Anterior cingulate cortex (tissue), 58 donors: ENCODE measurements around the gene CCM2L.

ENCODE experiments used
- DNase-seq, 58 donors: peaks; one replicate each; lab custom pipeline; 2025; lab: John Stamatoyannopoulos, UW

Gene CCM2L

DNA sequence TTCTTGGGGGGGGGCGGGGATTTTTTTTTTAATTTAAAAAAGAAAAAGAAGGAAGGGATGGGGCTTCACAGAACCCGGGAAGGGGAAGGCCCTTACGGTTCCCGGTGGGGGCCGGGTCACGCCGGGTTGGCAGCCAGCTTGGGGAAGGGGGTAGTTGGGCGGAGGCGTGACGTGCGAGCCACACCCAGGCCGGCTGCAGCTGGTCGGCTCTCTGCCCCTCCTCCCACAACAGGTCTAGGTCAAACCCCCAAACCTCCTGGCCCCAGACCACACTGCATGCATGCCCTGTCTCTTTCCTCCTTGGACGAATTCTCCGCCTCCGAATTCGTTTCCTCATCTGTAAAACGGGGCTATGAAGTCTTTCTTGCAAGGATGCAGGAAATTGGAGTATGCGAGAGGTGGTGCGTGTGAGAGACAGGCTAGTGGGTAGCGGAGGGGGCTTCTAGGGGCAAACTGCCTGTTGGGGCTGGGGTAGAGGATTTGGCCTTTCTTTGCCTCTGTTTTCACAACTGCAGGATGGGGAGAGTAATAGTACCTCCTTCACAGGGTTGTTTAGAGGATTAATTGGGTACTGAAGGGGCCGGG, 42.6 kb downstream of the CCM2L start:
- peak in 3 of 58 donors; percentile 8 to 24 (median 24) for DNase-seq

DNA sequence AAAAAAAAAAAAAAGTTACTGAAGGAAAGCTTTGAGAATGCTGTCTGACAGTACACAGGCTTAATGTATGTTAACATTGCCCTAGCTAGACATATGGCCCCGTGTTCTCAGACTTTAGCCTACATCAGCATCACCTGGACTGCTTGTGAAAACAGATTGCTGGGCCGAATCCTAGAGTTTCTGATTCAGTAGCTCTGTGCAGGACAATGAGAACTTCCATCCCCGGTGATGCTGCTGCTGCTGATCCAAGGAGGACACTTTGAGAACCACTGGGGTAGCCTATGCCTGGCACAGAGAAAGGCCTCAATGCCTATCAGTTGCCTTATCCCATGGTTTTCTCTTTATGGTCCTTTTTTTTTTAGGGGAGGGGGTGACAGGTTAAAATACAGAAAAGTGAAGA, 43.4 kb downstream of the CCM2L start:
- no peak for DNase-seq

DNA sequence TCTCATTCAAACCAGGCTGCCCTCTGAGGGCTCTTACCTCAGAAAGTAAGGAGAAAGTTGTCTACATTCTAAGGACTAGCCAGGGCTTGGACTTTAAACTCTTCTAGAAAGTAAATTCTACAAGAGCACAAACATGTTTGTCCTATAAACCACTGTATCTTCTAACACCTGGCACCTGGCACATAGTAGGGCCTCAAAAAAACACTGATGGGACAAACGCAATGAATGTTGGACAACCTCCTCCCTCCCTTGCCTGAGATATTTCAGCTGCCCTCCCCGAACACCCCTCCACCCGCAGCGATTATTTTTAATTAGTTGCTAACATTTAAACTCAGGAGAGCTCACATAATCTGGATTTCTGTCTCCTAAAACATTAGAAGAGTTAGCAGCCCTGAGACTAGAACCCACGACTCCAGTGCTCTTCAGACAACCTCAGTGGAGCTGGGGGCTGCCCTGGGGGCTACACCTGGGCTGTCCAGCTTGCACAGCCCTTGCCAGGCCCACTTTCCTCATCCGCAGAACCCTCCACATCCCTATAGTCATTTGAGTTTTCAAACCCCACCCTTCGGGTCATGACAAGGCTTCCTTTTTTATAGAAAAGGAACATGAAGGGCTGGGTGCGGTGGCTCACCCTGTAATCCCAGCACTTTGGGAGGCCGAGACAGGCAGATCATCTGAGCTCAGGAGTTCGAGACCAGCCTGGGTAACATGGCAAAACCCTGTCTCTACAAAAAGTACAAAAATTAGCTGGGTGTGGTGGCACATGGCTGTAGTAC, 46.7 kb downstream of the CCM2L start:
- DNase-seq, result no peak

DNA sequence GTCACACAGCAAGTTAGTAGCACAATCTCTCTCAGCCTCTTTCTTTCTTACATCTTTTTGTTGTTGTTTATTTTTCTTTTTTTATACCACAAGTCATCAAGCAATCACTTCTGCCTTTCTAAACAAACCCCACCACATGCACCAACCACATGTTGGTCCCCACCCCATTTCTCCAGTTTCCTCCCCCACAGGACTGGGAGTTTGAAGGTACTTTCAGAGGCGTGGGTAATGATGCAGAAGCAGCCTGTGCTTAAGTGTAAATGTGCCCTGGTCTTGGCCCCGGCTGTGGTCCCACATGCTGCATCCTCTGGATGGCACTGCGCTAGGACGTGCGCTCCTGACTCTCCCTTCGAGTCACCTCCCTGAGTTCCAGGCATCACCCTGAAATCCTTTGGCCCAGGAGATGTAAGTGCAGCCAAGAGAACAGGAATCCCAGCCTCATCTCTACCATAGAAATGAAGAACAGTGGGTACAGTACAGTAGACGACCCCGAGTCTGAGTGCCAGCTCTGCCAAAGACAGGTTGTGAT, 47.5 kb downstream of the CCM2L start:
- no peak for DNase-seq

DNA sequence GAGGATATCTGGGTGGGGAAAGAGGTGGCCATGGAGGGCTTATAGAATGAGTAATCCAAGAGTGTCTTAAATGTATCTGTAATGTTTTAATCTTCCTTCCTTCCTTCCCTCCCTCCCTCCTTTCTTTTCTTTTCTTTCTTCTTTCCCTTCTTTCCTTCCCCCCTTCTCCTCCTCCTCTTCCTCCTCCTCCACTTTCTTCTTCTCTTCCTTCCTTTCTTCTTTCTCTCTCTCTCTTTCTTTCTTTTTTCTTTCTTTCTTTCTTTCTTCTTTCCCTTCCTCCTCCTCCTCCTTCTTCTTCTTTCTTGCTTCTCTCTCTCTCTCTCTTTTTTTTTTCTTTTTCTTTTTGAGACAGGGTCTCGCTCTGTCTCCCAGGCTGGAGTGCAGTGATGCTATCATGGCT, 49.0 kb downstream of the CCM2L start:
- DNase-seq, result no peak

DNA sequence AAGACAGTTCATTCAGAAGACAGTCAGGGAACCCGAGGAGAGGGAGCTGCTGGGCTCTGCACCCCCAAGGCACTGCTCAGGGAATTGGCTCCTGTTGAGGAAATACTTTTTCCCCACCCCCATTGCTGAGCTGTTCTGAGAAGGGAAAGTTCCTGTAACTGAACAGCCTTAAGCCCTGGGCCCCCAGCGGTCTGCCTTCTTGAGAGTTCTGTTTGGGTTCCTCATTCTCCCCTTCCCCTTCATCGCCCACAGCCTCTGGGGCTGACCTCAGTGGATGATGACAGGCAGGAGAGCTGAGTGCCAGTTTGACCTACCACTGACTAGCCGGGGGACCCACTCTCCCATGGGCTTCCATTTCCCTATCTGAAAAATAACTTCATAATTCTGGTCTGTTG, 52.5 kb downstream of the CCM2L start:
- peak in 31 of 58 donors; percentile 4 to 56 (median 25) for DNase-seq

DNA sequence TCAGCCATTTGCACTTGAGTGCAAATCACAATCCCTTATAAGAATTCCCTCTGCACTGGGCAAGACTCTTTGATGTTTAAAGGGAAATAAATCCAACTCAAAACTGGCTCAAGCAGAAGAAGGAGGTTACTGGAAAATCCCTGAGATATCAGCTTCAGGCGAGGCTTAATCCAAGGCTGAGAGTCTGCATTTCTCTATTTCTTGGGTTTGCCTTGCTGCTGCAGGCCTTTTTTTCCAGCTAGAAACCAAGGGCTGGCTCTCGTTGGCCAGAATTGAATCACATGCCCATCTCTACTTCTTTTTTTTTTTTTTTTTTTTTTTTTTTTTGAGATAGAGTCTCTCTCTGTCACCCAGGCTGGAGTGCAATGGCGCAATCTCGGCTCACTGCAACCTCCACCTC, 53.5 kb downstream of the CCM2L start:
- no peak for DNase-seq

DNA sequence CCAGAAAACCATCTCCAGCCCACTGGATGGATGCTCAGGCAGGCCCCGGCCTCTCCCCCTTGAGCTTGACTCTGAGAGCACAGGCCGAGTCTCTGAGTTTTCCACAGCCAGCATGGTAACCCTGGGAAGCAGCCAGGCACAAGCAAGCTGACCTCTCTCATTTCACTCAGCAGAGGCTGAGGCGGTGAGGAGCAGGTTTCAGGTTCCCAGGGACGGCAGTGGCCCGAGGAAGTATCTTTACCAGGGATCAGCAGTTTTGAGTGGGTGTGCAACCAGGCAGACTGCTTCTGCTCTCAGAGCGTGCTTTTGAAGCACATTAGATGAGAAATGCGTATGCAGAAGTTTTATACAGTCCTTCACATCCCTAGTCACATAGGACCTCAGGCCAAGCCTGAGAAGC, 54.4 kb downstream of the CCM2L start:
- no peak for DNase-seq

DNA sequence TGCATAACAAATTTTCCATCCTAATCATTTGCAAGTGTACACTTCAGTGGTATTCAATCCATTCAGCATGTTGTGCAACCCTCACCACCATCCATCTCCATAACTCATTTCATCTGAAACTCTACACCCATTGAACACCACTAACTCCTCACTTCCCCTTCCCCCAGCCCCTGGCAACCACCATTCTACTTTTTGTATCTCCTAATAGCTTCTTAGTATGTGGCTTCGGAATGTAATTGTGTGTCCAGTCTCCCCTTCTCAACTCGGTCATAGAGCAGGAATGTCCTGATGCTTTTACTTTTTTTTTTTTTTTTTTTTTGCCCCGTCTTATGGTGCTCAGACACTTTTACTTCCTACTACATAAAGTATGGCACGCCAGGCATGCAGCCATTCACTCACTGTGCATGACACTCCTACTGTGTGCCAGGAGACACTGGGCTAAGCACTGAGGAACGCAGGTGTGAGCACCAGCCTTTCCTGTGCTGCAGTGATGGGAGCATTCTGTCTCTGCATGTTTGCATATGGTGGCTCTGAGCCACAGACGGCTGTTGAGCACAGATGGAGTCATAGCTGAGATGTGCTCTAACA, 57.1 kb downstream of the CCM2L start:
- DNase-seq, result no peak

DNA sequence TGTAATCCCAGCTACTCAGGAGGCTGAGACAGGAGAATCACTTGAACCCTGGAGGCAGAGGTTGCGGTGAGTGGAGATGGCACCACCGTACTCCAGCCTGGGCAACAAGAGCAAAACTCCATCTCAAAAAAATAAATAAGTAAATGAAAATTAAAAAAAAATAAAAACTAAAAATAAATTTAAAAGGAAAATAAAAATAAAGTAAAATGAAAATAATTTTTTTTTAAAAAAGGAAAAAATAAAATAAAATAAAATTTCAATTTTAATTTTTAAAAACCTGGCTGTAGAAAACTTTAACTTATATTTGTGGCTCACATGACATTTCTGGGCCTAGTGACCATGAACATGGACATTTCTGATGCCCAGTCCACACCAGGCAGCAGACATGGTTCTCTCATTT, 57.9 kb downstream of the CCM2L start:
- DNase-seq, result no peak

DNA sequence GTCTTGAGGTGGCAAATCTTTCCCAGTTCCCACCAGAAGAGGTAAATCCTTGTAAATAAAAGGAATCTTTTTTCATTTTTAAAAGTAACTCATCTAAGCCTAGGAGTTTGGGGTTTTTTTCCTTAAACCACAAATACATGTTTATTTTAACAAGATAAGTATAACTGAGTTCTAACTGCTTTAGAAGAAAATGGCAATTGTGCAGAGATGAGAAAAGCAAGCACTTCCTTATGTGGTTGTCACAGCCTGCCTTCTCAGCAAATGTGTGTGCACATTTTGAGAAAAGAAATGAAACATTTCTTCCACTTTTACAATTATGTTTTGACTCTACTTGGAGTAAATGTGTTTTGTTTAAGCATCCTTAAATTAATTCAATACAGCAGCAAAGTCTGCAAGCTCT, 59.5 kb downstream of the CCM2L start:
- no peak for DNase-seq

DNA sequence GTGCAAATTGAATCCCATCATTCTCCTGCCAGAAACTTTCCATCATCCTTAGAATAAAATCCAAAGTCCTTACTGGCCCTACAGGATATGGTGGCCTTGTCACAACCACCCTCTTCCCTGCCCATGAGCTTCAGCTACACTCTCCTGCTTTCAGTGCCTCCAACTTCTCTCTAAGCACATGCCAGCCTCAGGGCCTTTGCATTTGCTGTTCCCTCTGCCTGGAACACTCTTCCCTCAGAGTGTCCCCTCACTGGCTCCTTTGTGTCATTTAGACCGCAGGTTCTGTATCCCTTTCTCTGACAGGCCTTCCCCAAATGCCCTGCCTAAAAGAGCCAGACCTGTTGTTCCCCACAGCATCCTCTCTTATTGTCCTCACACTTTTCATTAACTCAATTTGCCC, 60.0 kb downstream of the CCM2L start:
- no peak for DNase-seq

DNA sequence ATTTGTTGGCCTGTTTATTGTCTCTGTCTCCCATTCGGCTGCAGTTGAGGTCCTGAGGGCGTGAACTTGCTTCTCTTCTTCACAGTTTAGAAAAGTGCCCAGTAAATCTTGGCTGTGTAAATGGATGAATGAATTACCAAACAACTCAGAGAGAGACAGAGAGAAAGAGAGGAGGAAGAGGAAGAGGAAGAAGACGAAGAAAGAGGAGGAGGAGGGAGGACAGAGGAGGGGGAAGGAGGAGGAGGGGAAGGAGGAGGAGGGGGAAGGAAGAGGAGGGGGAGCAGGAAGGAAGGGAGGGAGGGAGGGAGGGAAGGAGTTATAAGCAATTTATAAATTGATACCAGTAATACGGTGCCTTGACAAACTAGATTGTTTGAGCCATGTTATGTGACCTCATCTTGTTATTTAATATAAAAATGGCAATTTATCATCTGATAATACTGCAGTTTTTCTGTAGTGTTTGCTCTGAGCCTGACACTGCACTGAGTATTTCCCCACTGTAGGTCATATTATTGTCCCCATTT, 60.5 kb downstream of the CCM2L start:
- no peak for DNase-seq

DNA sequence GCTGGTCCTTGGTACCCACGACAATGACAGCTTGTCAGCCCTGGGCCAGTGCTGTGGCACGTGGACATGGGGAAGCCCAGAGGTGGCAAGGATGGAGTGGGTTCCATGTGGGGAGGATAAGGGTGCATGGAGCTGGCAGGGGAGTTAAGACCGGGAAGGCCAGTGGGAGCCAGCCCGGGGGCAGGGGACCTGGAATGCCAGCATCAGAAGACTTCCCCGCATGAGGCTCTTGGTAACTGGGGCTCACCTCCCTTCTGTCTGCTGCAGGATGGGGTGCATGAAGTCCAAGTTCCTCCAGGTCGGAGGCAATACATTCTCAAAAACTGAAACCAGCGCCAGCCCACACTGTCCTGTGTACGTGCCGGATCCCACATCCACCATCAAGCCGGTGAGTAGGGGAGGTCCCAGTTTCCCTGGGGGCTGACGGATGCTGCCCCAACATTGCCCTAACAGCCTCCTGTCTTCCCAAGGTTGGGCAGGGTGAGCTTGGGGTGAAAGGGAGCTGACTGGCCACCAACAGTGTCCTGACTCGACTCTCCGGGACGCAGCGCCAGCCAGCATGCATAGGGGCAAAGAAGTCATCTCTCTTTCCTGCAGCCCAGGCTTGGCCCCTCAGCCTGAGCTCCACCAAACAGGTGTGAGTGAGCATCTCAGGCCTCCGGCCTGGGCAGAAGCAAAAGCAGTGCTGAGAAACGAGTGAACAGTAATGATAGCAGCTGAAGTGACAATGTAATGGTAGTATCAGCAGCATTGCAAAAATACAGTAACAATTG, 61.3 kb downstream of the CCM2L start:
- no peak for DNase-seq

DNA sequence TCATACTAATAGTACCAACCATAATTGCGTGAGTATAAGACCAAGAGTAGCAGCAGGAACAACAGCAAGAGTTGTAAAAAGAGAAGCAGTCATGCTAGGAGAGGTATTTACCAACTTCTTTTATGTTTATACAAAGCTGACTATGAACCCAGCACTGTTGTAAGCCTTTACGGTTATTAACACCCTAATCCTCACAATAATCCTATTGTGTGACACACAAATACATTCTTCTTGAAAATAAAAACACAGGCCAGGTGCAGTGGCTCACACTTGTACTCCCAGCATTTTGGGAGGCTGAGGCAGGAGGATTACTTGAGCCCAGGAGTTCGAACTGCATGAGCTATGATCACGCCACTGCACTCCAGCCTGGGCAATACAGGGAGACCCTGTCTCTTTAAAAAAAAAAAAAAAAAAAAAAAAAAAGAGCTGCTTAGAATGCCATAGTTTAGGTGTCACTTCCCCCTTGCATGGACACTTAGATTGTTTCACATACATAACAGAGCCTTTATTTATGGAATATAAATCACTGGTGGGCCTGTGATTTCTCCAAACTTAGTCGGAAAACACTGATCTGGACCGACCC, 62.0 kb downstream of the CCM2L start:
- no peak for DNase-seq

DNA sequence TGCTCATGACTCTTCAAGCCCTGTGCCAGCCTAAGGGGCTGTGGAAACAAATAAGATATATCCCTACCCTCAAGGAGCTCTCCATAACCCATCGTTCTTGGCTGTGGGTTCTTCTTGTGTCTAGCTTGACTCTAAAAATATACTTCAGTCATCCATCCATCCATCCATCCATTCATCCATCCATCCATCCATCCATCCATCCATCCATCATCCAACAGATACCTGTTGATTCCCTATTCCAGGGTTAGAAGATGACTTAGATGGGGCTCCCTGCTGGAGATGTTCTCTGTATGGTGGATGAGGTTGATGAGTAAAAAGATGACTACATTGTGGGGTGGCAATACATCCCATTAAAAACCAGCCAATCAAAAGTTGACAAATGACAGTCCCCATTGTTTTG, 65.3 kb downstream of the CCM2L start:
- no peak for DNase-seq

DNA sequence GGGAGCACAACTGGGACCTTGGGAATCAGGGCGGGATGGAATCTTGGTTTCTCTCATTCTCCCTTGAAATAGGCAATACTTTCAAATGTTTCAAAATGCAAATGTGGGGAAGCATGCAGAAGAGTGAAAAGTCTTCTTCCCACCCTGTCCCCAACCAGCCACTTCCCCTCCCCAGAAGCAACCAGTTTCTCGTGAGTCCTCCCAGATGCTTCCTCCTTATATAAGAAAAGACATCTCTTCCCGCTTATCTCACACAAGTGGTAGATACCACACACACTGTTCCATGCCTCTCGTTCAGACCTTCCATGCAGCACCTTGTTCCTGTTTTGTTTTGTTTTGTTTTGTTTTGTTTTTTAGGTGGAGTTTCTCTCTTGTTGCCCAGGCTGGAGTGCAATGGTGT, 67.0 kb downstream of the CCM2L start:
- no peak for DNase-seq

DNA sequence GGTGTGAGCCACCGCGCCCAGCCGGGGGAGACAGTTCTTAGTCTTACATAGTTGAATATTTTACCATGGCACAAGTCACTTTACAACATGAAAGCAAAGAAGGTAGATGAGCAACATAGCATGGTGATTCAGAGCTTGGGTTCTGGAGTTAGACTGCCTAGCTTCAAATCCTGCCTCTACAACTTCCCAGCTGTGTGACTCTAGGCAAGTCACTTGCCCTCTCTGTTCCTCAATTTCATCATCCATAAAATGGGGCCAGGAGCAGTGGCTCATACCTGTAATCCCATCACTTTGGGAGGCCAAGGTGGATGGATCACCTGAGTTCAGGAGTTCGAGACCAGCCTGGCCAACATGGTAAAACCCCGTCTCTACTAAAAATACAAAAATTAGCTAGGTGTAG, 68.1 kb downstream of the CCM2L start:
- no peak for DNase-seq

DNA sequence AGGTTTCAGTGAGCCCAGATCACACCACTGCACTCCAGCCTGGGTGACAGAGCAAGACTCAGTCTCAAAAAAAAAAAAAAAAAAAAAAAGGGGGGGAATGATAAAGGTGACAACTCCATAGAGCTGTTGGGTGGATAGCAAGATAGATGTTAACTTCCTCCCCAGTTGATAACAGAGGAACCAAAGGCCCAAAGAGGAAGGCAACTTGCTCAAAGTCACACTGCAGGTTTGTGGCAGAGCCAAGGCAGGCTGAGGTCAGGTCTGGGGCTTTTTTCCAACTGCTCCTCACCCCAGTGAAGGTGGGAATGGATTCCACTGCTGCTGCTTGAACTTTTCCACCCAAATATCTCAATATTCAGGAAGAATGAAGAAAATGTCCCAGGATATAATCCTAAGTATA, 68.6 kb downstream of the CCM2L start:
- DNase-seq, result no peak

DNA sequence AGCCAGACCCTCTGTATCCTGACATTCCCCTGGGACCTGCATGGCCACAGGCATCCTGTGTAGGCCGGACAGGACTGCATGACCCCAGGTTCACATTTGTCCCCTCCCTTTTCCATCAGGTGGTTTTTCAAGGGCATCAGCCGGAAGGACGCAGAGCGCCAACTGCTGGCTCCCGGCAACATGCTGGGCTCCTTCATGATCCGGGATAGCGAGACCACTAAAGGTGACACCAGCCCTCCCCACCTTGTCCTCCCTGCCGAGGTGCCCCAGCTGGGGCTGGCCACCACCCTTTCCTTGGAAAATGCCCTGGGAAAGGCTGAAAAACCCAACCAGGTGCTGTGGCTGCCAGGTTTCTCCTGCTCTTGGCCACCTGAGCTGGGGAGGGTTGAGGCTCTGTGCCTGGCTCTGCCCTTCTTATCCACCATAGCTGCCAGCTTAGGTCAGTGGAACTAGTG, 69.4 kb downstream of the CCM2L start:
- no peak for DNase-seq
